GM21717 (cell line): ENCODE measurements around the gene TFF3.

Experiments
- ATAC-seq: cut with Tn5 transposase; IDR thresholded peaks from one replicate; pipeline ENCODE4 v1.9.1; 2021; ENCODE audit warnings: mild to moderate bottlenecking, moderate library complexity; ENCODE audit not compliant: unreplicated experiment

The TFF3 gene

GRCh38 chr21:42315296-42315891 is at the start of gene TFF3:
Gene TFF3 (minus strand): TSS chr21:42315409. CDS start chr21:42315374, 35 bp downstream.
- ATAC-seq, result no peak

DNA sequence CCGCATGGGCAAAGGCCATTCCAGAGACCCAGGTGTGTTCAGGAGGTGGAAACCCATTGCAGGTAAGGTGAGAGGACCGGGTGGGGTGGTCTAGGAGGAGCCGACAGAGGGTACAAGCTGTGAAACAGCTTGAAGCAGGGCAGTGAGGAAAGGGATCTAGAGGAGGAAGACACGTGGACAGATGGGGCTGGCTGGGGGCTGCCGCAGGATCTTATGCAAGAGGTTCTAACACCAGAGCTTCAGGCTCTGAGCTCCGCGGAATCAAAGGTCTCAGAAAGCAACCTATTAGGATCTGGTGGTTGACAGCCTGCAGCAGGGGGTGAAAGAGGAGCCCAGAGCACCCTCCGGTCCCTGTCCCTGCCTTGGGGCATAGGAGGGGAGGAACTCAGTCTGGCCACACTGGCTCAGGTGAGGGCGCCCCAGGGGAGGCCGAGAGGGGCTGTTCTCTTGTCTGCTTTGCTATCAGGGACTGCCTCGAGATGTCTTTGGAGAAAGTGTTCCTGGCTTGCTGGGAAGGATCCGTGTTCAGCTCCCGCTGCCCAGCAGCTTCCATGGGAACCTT is 49.2 kb upstream of the TFF3 start:
- ATAC-seq, result no peak

- ATAC-seq, result no peak
These were observed 48.1 kb upstream of the TFF3 start for GRCh38 chr21:42363312-42363711.

DNA sequence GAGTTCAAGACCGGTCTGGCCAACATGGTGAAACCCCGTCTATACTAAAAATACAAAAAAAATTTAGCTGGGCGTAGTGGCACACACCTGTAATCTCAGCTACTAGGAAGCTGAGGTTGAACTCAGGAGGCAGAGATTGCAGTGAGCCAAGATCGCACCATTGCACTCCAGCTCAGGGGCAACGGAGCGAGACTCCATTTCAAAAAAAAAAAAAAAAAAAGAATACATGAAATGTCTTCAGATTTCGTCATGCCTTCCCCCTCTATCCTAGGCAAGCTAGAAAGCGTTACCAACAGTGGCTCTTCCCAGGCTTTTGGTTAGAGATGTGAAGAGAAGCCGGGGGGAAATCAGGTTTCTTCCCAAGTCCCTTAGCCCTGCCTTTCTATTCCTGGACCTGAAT is 47.5 kb upstream of the TFF3 start:
- ATAC-seq, result no peak

DNA sequence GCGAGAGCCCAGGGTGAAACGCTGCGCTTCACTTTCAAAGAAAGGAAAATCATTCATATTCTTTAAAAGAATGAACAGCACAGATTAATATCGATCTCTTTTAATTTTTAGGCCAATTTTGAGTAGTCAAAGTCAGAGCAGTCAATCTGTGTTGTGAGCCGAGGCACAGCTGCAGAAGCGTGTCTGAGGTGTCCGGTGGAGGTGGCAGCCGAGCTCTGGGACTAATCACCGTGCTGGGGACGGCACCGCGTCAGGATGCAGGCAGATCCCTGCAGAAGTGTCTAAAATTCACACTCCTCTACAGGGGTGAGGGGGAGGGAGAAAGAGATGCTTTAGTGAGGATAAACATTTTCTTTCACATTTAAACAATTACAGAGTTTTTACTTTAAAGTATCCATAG is 47.0 kb upstream of the TFF3 start:
- no peak for ATAC-seq

DNA sequence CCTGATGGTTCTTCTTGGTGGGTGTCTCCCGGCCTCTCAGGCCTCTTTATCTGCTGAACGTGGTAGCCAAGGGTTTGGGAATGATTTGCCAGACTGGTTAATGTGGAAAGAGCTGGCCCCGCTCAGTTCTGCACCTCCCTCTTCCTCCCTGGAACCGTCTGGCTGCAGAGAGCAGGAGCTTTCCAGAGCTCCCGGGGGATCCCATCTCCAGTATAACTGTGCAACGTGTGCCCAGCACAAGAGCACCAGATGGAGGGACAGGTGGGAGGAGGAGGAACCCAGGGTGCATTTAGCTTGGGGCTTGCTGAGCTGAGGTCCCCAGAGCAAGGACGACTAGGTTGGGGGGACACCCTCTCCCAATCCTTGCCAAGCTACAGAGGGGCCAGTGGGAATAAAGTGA is 46.1 kb upstream of the TFF3 start:
- ATAC-seq, result no peak

DNA sequence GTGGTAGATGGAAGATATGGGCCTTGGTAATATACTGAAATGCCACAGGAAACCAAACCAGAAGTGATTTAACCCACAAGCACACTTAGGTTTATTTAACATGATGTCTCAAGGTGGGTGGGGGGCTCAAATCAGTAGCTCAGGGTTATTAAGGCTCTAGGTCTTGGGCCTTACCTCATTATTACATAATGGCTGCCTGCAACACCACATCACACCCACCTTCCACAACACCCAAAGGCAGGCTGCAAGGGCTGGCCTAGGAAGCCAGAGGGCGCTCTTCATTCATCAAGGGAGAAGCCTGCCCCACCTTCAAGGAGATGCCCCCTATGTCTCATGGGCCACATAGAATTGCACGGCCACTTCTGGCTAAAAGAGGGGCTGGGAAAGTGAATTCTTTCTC is 45.1 kb upstream of the TFF3 start:
- ATAC-seq, result no peak

DNA sequence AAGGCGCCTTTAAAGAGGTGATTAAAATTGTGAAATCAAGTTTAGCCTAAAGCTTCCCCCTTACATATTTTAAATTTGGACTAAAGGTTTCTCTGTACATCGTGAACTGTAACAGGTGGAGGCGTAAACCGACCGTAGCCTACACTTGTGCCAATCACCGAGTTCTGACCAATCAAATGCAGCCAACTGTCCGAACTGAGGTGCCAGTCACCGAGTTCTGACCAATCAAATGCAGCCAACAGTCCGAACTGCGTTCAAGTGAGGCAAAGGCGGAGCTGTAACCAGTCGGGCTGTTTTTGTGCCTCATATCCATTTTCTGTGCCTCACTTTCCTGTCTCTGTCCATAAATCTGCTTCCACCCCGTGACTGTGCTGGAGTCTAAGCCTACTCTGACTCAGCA is 43.7 kb upstream of the TFF3 start:
- ATAC-seq, result no peak

- no peak for ATAC-seq
These were observed 43.1 kb upstream of the TFF3 start for GRCh38 chr21:42358261-42358660.

DNA sequence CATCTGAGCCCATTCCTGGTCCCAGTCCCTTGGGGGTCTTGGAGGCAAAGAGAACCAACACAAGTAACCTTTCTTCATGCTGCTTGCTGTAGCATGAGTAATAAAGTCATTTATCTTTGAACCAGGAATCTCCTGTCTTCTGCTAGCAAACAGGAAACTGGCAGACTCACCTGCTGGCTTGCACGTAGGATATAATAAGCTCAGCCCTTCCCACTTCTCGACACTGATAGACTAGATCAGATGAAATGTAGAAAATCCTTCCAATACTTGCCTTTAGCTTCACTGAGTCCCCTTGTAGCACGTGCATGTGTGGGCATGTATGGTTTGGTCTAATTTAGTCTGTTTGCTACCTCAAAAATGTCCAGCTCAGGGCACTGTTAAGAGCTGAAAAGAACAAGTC is 42.1 kb upstream of the TFF3 start:
- ATAC-seq, result no peak

DNA sequence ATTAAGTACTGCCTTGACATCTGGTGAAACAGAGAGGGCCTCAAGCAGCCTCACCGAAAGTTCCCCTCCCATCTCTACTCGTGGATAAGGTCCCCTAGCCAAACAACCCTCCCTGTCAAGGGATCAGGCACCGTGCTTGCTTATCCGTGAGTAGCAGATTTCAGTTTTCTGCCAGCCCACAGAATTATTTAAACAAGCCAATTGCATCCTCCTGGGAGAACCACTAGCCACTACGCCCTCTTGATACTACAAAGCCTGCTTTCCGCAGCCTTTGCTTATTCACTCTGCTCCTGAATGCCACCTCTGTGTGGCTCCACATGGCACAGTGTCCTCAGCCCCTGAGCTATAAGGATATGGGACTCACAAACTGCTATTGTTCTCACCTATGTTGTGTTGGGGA is 41.4 kb upstream of the TFF3 start:
- no peak for ATAC-seq

- no peak for ATAC-seq
These were observed 40.8 kb upstream of the TFF3 start for GRCh38 chr21:42356046-42356445.

DNA sequence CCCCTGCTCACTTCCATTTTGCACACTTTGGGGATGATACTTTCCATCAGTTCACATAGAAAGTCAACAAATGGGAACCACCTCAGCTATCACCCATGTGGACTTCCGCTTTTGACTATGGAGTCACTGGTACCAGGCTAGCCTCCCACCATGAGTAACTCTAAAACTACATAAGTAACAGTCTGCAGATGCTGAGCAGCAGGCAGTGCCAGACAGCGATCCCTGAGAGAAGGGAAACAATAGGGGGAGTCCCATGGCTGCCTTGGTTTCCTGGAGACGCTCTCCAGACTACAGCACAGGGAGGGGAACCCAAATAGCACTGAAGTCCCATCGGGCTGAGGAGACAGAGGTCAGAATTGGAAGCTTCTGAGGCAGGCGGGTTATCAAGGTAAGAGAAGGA is 38.4 kb upstream of the TFF3 start:
- ATAC-seq, result no peak

DNA sequence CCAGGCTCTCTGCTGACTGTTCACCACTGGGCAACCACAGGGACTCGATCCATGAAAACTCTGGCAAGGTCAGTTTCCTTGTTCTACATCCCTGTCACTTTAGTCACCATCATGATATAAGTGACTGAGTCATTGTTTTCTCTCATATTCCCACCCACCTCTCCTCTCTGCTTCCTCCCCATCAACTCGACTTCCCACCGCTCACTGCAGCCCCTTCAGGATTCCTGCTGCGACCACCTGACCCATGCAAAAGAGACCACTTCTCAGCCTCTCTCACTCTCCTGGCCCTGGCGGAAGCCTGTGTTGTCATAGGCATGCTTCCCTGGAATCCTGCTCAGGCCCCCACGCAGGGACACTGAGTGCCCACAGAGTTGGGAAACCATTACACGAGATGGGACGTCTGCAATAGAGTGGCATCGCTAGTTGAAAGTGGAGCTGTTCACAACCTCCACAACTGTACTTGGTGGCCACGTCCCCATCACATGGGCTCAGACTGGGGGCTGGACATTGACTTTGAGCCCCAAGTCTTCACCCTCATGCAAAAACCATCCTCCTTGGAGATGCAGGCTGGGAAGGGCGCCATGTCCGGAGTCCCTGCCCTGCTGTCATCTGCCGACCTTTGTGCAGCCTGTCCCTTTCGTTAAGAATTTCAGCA is 37.4 kb upstream of the TFF3 start:
- ATAC-seq, result no peak

DNA sequence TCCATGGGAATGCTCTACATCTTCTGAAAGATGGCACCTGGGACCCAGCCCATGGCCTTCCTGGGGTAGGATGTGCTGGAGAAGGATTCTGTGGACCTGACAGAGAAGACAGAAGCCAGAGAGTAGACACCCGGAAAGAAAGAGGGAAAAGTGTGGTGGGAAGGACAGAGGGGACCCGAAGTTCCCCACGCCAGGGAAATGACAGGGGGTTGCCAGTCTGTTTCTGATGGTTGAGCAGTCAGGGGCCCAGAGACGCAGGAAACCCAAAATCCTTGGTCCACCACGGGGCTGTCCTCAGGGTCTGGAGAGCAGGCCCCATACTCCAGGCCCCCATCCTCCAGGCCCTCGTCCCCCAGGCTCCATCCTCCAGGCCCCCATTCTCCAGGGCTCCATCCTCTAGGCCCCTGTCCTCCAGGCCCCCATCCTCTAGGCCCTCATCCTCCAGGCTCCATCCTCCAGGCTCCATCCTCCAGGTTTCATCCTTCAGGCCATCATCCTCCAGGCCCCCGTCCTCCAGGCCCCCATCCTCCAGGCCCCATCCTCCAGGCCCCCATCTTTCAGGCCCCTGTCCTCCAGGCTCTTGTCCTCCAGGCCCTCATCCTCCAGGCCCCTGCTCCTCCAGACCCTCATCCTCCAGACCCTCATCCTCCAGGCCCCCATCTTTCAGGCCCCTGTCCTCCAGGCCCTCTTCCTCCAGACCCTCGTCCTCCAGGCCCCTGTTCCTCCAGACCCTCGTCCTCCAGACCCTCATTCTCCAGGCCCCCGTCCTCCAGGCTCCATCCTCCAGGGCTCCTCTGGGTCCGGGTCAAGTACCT is 36.6 kb upstream of the TFF3 start:
- ATAC-seq, result no peak

GRCh38 chr21:42350927-42351426 is 35.8 kb upstream of the TFF3 start, which contains the start of gene TFF2:
Gene TFF2 (minus strand): TSS chr21:42350994. CDS start chr21:42350957, 37 bp downstream.
- ATAC-seq, result no peak

DNA sequence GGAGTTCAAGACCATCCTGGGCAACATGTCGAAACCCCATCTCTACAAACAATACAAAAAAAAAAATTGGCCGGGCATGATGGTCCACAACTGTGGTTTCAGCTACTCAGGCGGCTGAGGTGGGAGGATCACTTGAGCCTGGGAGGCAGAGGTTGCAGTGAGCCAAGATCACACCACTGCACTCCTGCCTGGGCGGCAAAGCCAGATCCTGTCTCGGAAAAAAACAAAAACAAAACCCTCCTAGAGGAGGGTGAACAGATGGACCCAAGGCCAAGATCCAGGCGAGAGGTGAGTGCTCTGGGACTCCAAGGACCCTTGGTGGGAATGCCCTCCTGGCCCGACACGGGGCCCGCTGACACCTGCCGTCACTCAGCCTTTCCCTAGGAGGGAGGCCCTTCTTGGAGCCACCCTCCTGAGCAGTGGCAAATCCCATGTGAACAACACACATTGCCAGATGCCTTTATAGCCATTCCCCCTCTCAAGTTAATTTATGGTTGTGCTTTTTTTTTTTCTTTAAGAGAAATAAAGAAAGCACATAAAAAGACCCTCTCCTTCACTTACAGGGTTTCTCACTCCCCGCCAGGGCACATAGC is 35.2 kb upstream of the TFF3 start:
- no peak for ATAC-seq

DNA sequence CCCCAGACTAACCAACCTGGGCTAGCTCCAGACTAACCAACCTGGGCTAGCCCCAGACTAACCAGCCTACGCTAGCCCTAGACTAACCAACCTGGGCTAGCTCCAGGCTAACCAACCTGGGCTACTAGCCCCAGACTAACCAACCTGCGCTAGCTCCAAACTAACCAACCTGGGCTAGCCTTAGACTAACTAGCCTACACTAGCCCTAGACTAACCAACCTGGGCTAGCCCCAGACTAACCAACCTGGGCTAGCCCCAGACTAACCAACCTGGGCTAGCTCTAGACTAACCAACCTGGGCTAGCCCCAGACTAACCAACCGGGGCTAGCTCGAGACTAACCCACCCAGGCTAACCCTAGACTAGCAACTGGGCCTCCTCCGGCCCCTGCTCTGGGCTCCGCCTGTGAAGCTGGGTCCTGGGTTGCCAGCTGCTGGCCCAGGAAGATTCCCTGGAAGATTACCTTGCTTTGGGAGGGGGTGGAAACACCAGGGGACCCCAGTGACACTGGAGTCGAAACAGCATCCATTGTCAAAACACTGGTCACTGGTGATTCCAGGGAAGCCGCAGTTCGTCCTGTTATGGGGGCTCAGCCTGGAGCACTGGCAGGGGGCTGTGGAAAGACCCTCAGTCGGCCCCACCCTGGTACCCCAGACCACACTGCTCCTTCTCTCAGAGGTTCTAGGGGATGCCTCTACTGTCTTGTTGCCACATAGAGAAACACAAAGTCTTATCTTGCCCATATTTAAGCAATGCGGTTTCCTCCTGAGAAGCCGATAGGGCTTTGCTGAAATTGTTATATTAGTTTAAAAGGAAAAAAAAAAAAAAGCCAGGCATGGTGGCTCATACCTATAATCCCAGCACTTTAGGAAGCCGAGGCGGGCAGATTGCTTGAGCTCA is 34.5 kb upstream of the TFF3 start:
- no peak for ATAC-seq

DNA sequence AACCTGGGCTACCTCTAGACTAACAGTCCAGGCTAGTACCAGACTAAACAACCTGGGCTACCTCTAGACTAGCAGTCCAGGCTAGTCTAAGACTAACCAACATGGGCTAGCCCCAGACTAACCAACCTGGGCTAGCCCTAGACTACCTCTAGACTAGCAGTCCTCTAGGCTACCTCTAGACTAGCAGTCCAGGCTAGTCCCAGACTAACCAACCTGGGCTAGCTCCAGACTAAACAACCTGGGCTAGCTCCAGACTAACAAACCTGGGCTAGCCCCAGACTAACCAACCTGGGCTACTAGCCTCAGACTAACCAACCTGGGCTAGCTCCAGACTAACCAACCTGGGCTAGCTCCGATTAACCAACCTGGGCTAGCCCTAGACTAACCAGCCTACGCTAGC is 33.6 kb upstream of the TFF3 start:
- ATAC-seq, result no peak
